ENCODE data around the gene BTRC.

BTRC gene

DNA sequence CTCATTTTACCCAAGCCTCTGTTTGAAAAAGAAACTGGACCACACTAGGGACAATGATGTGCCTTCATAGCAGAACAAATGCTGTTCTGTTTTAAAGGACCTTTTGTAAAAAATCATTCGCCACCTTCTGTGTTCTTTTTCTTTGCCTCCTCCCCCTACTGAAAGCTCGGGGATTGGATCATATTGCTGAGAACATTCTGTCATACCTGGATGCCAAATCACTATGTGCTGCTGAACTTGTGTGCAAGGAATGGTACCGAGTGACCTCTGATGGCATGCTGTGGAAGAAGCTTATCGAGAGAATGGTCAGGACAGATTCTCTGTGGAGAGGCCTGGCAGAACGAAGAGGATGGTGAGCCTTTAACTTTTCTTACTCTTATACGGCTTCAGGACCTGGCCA lies 171.9 kb downstream of the BTRC start:
- DNase-seq (ENCODE audit: low read depth in 2 of 3, low spot score in 1 of 3) = no peak

DNA sequence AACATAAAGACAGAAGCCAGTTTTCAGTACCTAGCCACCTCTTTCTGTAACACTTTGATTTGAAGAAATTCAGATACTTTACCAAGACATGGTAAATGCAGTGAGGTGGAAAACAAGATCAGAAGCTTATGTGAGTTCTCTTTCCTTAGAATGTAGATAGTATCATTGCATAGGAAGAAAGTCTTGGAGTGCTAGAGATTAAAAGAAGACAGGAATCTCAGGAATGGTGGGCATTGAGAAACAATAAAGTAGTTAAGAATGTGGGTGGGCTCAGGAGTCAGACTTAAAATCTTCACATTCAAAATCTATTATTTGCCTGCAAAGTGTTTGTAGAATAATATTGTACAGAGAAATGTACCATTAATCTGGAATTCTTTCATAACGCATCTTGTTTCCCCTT lies 175.2 kb downstream of the BTRC start:
- no peak for DNase-seq (ENCODE audit: low read depth in 2 of 3, low spot score in 1 of 3)

DNA sequence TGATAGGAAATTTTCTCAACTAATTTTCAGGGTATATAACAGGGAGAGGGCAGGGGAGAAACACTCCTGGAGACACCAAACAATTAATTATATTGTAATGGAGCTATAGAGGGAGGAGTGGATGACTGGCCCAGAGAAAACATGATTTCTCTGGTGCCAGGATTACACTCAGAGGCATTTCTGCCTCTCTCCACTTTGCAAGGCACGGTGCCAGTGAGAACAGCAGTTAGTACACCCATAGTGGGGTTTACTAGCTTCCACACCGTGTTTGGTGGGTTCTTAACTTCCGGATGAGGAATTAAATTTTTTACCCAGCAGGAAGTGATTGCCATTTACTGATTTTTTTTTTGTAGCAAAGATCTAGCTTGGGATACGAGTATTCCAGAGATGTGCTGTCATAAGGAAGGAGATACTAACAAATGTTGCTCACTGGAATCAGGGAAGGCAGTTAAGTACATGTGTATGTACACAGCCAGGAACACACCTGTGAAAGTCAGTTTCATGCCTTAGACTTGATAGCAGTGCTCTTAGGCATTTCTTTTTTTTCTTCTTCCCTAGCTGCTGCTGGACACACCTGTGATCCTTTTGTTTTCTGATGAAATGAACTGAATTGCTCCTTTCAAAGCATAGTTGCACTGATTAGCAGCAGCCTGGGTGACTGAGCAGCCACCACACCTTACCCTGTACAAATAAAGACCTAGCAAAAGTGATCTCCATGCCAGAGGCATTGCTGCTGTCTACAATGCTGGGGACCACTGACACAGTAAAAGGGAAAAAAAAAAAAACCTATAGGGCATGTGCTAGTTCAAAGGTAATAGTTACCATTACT lies 176.0 kb downstream of the BTRC start:
- no peak for DNase-seq (ENCODE audit: low read depth in 2 of 3, low spot score in 1 of 3)

DNA sequence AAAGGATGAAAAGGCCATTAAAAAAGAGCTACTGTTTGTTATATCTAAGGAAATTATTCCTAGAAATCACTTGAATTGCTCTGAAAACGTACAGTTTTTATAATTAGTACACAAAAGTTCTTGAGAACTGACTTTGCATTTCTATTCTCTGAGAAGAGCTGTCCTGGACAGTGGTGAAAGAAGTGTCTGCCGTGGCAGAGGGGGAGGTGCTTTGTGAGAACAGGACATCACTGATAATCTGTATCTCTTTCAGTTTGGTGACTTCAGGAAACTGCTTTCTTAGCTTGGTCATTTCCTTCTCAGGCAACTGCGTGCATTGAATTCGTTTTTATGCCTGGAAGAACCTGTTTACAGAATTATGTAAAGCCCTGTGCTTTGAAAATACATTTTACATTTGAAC lies 182.0 kb downstream of the BTRC start:
- DNase-seq (ENCODE audit: low read depth in 2 of 3, low spot score in 1 of 3) = no peak

DNA sequence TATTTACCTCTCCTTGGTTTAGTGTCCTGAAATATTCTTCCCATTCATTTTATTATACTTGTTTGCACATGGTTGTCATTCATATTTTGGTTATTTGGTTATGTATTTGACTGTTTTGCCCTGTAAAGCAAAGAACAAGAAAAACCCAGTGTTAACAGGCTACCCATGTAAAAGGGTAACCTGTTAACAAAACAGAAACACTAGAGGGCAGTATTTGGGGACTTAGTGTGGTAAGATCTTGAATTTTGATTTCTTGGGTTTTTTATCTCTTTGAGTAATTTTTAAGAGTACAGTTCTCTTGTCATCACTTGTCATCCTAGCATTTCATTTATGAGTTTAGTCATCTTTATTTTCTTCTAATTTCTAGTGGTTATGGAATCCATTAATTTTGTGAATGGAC lies 182.8 kb downstream of the BTRC start:
- DNase-seq (ENCODE audit: low read depth in 2 of 3, low spot score in 1 of 3) = no peak

DNA sequence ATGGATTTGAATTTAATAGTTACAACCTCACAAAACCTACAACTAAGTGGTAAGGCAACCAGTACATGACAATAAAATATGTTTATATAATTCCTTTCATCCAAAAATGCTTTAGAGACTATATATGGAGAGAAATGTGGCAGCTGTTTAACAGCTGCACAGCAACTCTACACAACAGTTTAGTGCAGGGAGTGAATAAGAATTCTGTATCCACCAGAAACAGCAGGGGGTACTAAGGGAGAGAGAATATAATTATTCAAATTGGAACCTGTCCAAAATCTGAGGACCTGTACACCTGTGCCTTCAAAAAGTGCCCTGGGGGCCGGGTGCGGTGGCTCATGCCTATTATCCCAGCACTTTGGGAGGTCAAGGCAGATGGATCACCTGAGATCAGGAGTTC lies 184.5 kb downstream of the BTRC start:
- no peak for DNase-seq (ENCODE audit: low read depth in 2 of 3, low spot score in 1 of 3)

DNA sequence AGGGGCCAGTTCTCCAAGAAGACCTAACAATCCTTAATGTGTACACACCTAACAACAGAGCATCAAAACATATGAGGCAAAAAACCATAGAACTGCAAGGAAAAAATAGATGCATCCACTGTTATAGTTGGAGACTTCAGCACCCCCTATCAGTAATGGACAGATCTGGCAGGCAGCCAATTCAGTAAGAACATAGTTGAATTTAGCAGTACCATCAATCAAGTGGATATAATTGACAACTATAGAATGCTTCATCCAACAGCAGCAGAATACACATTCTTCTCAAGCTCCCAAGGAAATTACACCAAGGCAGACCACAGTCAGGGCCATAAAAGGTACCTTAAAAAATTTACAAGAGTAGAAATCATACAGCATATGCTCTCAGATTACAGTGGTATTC lies 191.9 kb downstream of the BTRC start:
- no peak for DNase-seq (ENCODE audit: low read depth in 2 of 3, low spot score in 1 of 3)

DNA sequence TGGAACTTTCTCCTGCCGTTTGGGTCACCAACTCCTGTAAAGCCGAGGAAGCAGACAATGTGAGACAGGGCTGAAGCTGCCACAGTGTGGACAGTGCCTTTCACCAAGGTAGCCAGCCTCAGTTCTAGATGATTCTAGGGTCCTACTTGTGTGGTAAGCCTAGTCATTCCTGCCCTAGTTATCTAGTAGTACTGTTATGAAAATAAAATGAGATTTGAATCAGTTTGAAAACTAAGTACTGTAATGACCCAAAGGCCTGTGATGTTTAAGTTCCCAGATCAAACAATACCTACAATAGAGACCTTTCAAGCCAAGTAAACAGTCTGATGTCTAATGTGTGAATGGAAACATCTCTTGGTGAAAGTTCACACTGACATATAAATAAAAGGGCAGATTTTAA lies 197.0 kb downstream of the BTRC start:
- DNase-seq (ENCODE audit: low read depth in 2 of 3, low spot score in 1 of 3) = no peak

DNA sequence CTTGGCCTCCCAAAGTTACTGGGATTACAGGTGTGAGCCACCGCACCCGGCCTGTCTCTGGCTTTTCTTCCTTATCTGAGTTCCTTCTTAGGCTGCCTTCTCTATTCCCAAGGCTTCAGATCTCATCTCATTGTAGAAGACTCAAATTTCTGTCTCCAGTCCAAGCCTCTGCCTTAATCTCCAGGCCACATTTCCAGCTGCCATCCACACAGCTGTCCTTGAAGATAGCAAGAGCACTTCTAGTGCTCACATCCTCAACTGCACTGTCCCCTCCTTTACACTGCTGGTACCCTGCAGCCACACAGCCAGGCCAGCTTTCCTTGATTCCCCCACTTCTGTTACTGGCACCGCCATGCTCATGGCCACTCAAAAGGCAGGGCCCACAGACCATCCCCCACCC lies 198.5 kb downstream of the BTRC start:
- DNase-seq (ENCODE audit: low read depth in 2 of 3, low spot score in 1 of 3) = no peak

DNA sequence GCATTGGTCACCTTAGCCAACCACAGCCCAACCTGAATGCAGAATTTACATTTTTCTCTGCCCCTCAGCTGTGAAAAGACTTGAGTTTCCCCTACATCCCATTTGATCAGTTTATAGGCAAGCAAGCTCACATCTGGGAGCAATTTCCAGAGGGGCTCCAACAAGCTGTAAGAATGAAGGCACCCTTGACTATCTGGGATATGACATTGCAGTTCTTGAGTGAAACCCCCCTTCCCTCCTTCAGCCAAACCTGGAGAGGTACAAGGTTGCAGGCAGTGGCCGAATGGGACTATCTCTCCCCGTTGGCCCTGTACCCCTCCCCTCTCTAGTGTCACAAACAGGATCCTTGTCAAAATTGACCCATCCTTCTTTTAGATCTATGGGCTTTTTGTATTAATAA lies 203.6 kb downstream of the BTRC start:
- DNase-seq (ENCODE audit: low read depth in 2 of 3, low spot score in 1 of 3) = no peak

DNA sequence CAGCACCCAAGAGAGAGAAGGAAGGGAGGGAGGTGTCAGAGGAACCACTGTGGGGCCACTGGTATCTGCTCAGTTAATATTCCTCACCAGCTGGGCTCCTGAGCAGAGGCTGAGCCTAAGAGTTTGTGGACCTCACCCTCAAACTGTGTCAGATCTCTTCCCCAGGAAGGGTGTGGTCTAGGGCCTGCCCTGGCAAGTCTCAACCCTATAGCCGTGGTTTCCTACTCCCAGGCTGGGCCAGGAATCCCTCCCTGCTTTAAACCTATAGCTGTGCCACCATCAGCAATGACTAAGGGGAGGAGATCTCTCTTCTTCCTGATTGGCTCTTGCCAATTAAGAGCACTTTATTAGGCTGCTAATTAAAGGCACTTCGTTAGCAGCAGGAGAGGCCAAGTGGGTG lies 204.2 kb downstream of the BTRC start:
- DNase-seq (ENCODE audit: low read depth in 2 of 3, low spot score in 1 of 3) = no peak

DNA sequence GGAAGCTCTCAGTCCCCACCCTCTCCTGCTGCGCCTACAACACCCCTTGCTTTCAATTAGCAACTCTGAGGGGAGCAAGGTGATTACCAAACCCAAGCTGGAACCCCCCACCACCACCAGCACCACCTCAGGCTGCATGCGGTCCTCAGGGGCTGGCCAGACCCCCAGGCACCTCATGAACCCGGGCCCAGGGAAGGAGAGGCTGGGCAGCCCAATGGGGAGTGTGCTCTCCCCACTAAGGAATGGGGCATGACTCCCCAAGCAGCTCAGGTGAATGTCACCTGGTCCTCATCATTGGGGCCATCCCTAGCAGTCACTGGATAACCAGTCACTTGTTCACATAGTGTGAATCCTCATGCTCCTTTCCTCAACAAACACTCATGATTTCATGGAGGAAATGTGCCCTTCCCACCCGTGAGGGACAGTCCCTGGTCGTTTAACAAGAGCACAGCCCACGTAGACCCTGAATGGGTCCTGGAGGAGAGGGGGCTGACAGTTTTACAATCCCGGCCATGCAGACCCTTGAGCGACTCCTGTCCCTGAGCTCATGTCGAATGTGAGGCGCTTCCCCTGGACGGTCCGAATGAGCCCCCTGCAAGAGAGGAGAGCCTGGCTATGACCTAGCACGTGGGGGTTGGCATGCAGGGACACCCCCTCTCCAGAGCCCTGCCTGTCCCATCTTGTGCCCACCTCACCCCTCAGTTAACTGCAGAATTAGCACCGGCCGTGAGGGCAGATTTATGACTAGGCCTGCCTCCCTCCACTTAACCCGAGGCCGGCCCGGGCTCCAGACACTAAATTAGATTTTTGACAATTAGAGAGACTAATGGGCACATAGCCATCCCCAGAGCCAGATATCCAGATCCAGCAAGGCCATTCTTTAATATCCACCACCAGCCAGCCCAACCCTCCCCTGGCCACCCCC lies 205.0 kb downstream of the BTRC start:
- no peak for DNase-seq (ENCODE audit: low read depth in 2 of 3, low spot score in 1 of 3)

DNA sequence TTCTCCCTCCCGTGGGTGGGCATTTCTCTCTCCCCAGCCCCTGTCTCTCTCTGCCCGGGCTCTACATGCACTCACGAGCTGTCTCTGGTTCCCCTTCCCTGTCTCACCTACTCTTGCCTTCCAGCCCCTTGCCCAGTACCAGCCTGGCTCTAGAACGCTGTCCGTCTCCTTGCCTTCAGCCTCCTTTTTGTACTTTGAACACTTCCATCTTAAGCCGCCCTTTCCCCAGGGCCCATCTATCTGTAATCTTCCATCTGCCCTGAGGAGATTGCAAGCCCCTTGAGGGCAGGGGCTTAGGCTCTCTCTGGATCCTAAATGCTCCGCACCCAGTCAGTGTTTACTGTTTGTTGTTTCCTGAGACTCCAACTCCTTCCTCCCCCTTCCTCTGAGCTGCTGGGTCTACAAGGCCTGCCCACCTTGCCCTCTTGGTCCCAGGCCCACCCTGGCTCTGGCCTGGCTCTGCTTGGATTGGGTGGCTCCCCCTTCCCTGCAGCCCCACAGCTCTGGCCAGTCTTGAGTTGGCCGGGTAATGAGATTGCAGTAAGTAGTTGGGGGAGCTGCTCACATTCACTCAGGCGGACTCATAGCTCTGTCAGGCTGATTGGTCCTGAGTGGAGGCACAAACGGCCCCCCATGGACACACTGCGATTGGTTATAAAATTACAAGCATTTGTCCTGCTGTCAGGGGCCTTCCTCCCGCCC lies 205.8 kb downstream of the BTRC start:
- no peak for DNase-seq (ENCODE audit: low read depth in 2 of 3, low spot score in 1 of 3)

DNA sequence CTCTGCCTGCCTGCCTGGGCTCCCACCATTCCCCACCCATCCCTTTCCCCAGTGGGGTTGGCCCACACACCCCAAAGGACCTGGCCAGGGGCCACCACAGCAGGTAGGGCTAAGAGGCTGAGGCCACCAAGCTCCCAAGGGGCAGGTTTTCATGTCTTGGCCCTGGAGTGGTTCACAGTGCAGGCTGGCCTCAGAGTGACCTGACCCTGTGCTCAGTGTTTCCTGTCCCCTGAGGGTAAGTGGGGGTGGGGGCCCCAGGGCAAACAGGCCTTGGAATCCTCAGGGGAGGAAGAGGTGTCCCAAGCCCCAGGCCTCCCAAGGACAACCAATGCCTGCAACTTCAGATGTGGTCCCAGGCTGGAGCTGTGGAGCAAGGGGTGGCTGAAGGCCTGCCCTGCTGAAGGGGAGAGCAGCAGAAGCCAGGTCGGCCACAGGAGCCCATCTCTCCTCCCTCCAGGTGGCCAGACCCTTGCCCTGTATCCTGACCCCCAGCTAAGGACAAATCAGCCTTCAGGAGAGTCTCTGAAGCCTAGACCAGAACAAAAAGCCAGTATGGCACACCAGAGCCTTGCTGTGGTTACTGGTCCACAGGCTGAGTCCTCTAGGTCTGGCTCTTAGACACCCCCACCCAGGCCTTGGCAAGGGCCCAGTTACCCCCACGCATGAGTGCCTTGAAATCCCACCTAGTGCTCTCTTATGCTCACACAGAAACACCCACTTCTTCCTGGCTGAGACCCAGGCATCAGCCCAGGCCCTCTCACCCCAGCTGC lies 206.5 kb downstream of the BTRC start:
- DNase-seq (ENCODE audit: low read depth in 2 of 3, low spot score in 1 of 3) = no peak

DNA sequence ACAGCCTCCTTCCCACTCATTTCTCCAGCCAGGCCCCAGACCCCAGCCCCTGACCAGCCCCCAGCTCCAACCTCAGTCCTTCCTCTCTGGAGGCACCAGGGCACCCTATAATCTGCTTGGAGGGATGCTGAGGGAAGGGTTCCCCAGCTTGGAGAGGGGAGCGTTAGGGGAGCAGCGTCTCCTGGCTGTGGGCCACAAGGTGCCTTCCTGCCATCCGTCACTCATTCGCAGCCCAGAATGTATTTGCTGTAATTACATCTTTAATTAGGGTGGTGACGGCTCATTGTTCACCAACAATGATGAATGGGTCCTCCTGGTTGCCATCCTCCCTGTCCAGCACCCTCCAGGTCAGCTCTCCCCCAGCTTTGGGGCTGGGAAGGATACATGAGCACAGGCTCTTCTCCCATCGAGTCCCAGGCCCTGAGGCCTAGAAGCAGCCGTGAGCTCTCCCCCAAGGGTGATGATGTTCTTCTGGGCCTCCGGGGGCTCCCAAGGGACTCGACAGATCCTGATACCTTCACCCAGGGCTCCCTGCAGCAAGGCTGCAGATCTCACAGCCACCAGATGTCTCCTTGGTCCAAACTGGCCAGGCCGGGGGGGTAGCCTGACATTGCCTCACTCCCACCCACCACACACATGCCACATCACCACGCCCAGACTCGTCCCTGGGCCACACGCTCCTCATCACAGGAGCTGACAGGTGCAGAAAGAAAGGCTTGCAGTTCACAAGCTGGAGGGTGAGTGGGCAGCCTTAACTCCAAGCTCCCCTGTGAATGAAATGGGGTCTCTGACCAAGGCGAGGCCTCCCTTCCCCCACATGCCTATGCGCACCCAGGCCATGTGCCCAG lies 207.3 kb downstream of the BTRC start:
- DNase-seq (ENCODE audit: low read depth in 2 of 3, low spot score in 1 of 3) = no peak

DNA sequence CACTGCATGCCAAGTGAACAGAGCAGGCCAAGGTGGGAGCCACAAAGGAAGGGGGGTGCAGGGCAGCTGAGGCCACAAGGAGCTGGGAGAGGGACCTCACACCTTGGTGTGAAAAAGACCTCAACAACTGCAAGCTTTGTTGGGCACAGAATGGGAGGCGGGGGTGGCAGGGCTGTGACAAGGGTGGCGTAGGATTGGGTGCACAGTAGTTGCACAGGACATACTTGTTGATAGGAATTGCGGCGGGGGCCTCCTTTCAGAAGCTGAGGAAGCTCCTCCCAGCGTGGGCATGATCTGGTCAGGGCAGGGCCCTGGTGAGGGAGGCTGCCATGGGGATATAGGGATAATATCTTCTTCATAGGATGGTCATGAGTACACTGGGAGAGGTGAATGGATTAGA lies 208.3 kb downstream of the BTRC start:
- DNase-seq (ENCODE audit: low read depth in 2 of 3, low spot score in 1 of 3) = no peak

DNA sequence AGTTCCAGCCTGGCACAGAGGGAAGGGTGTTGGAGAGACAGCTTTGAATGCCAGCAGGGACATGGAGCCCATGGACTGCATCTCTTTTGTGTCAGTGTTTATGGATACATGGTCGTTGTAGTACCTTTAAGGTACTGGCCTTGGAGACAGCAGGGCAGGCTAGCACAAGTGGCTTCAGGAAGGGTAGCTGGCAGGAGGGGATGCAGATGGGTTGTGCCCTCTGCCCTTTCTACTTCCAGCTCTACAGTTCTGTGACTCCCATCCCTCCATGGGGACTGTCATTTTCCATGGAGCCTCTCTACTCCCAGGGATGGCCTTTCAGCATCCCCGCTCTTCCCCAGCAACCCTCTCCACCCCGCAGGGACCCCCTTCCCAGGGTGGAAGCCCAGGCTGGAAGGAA lies 209.0 kb downstream of the BTRC start:
- DNase-seq (ENCODE audit: low read depth in 2 of 3, low spot score in 1 of 3) = no peak

DNA sequence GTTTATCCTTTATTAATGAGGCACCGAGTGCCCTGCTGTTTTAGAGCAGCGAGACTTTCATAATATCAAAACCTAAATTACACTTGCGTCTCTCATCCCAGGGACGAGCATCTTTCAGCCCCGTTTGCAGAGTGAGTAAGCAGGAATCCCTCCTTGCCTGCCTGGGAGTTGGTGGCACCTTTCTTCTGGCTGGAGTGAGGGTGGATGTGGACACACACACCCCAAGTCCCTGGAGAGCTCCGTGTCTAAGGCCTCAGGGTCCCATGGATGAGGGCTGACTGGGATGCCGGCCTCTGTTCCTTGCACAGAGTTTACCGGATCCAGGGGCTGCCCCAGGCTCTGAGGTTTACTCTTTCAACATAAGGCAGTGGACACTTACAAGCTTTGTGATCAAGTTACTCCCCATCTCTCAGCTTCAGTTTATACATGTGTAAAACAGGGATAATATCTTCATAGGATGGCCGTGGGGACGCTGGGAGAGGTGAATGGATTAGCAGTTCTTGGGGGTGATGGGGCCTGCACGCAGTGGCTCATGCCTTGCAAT lies 209.6 kb downstream of the BTRC start:
- DNase-seq (ENCODE audit: low read depth in 2 of 3, low spot score in 1 of 3) = no peak

DNA sequence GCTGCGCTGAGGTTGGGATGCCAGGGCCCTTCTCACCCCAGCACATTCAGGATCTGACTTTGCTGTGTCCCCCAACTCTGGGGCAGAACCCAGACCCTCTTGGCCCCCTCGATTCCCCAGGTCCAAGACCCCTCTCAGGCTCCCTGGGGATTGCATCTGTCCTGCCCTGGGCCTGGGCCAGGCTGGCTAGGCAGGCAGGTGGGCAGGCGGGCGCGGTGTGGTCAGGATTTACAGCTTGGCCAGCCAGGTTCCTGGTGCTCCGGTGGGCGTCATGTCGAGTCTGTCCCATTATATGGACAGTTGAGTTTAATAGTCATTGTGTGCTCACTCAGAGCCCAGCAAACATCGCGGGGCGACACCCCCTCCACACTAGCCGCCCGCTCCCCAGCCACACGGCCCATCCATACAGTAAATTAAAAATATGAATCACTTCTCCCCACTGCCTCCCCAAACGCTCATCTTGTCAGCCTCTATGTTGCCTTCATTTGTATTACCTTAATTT lies 210.6 kb downstream of the BTRC start:
- no peak for DNase-seq (ENCODE audit: low read depth in 2 of 3, low spot score in 1 of 3)

Data from stimulated activated CD4-positive, alpha-beta T cell treated with anti-CD3 and anti-CD28 coated beads, Interleukin-12 subunit alpha, Interleukin-12 subunit beta, amount 100 ng/mL, for 48 hours (primary cell).